OCI-M2 (cell line): ENCODE data around the gene PARP15.
"Not testable (repeated sequence)": the region's sequence is repeated elsewhere in the genome, so short reads cannot be mapped to it uniquely, and the experiment has no call there.

ENCODE experiments used
- DNase-seq: peaks from one replicate; lab custom pipeline; 2025; ENCODE audit not compliant: unreplicated experiment; lab: John Stamatoyannopoulos, UW

Gene PARP15

GRCh38 chr3:122577409-122578031, at the start of gene PARP15:
Gene PARP15 (plus strand): TSS chr3:122577650. CDS start chr3:122577668, 18 bp downstream.
- no peak for DNase-seq

DNA sequence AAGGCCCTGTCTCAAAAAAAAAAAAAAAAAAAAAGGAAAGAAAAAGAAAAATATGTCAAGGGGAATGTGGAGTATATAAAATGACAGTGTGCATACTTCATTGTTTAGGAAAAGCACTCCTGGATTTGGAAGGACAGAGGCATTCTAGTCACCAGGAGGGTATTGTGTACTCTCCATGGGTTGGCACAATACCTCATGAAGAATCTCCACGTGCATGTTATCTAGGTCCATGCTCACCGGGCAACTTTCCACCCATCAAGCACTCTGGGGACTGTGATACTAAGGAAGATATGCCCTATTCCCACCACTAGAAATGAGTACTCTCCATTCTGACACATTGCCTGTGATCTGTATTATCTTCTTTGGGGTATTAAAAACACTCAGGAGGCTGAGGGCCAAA, 47.3 kb upstream of the PARP15 start:
- no peak for DNase-seq

- DNase-seq = no peak
Observed at GRCh38 chr3:122533480-122533879, 44.0 kb upstream of the PARP15 start.

DNA sequence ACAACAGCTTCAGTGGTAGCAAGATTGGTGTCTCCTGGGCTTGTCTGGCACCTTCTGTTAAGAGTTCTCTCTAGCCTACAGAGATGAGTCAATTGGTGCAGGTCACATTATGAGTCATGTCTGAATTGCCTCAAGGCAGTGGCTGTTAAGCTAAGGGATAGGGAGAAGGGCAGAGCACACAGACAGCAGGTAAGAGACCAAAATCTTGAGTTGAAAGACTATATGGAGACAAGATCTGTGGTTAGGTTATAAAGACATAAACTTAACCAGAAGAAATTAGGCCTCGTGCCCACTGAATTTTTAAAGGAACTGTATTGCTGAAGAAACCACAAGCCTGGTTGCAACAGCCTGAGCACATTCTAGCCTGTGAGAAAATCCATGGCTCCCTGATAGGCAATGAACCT, 43.5 kb upstream of the PARP15 start:
- DNase-seq = no peak

- no peak for DNase-seq
Observed at GRCh38 chr3:122535964-122536631, 41.4 kb upstream of the PARP15 start.

DNA sequence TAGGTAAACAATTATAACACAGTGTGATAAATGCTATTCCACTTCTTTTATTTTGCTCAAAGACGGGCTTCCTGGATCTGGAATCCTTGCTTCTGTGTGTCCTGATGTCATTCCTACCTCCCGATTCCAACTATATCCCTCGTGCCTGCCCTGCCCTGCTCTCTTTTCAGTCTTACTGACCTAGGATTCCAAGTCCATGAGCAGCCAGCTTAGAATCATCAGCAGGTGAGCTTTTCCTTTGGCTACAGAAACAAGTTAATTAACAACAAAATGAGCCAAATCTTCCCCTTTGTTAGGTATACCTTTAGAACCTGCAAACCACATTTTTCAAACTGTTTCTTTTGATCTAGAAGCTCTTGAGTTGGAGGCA, 40.8 kb upstream of the PARP15 start:
- DNase-seq = no peak

DNA sequence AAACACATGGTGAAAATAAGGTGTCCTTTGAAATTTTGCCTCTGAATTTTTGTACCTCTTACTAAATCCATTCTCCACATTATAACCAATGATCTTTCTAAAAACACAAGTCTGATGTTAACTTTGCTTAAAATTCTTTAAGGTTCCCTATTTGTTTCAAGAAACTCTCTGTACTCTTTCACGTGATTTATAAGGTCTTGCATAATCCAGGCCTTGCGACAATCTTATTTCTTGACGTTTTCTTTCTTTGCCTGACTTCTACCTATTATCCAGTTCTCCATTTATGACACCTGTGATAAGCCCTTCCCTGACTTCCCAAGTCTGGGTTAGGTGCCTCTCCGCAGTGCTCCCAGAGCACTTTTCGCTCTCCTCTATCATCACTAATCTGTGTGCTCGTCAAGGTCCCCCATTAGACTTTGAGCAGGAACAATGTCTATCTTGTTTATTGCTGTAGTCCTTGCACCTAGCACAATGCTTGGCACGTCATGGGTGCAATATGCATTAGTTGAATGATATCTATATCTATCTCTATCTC, 38.4 kb upstream of the PARP15 start:
- DNase-seq = no peak

GRCh38 chr3:122546151-122546550, 31.3 kb upstream of the PARP15 start:
- no peak for DNase-seq

DNA sequence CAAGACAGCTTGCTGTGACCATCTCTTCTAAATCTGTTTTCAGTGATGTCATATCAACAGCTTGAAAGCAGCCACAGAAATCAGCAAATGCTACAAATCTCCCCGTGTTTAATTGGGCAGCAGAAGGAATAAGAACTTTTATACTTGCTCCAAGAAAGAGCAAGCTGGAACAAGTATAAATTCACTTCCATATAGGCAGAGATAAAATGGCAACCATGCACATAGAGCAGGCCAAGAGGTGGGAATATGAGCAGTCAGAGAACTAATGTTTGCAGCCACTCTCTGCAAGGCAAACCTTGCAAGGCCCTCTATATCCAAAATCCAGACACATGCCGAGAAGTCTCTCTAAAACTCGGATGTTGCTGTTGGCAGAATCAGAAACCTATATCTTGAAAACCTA, 29.4 kb upstream of the PARP15 start:
- no peak for DNase-seq

GRCh38 chr3:122548619-122549018, 28.8 kb upstream of the PARP15 start:
- DNase-seq = no peak

- no peak for DNase-seq
Observed at GRCh38 chr3:122553171-122553570, 24.3 kb upstream of the PARP15 start.

- no peak for DNase-seq
Observed at GRCh38 chr3:122555275-122556071, 22.0 kb upstream of the PARP15 start.

DNA sequence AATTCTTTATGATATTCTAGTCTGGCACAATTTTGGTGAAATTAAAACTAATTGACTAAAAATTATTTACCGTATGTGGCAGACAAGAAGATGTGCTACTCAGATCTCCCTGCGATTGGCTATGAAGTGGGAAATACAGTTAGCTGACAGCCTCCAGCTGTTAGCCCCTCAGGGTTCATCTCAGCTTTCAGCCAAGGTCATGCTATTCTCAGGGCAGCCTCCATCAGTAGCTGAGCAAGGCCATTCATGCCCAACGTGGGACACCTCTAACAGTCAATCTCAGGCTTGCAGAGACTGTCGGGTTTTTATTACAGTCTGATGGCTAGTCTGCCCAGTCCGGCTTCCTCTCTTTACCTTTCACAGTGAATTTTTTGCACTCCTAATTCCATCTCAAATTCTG, 20.1 kb upstream of the PARP15 start:
- DNase-seq = no peak

- DNase-seq = no peak
Observed at GRCh38 chr3:122558605-122559004, 18.8 kb upstream of the PARP15 start.

- no peak for DNase-seq
Observed at GRCh38 chr3:122559906-122560305, 17.5 kb upstream of the PARP15 start.

DNA sequence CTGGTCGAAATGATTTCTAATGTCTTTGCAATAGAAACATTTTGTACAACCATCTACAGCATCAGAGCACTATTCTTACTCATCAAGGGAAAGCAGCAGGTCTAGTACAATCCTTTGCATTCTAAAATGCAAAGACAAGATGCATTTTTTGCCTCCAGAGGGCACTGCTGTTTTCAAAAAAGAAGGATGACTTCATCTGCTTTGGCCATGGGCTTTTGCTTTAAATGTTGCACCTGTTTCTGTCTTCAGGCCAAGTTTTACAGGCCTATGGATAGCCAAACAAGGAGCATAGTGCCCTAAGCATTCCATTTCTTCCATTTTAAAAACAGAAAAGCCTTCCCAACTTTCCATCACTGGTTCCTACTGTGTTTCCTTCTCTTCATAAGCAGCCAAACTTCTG, 16.8 kb upstream of the PARP15 start:
- DNase-seq = no peak

DNA sequence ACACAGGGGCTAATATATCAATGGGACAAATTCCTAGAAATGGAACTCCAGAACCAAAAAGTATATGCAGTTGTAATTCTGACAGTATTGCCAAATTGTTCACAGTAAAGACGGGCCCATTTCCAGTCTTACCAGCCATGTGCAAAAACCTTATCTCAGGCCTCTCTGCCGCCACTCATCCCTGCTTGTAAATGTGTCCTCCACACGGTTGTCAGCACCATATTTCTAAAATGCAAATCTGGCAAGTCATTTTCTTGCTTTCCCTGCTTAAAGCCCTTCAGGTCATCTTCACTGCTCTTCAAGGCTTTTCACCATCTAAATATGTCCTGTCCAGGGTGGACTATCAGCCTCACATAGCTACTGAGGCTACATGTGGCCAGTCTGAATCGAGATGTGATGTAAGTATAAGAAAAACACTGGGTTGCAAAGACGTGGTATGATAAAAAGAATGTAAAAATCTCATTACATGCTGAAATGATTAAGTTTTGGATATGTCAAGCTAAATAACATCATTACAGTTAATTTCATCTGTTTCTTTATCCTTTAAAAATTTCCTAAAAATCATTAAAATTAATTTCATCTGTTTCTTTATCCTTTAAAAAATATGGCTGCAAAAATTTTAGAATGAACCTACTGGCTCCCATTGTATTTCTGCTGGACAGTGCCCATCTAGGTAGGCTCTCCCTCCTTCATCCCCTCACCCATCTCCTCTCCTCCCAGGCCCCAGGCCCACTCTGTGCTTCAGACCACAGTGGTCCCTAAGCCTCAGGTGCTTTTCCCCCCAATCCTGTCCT, 14.3 kb upstream of the PARP15 start:
- DNase-seq = no peak

GRCh38 chr3:122563717-122564025, 13.8 kb upstream of the PARP15 start:
- DNase-seq = no peak

- DNase-seq = no peak
Observed at GRCh38 chr3:122564155-122564912, 13.1 kb upstream of the PARP15 start, which contains the start of the genes DTX3L and PARP9. Gene DTX3L (plus strand): TSS chr3:122564338. CDS start chr3:122564427, 89 bp downstream. Gene PARP9 (minus strand): TSS chr3:122564300. CDS start chr3:122559620, 4,680 bp downstream.

- not testable (repeated sequence) for DNase-seq
Observed at GRCh38 chr3:122568131-122568530, 9.3 kb upstream of the PARP15 start.
